ENCODE data around the gene CTU1. TPM values are rescaled to one million over a fixed set of nuclear protein-coding genes. Genes with fewer than 3 reads are reported as not detected.
A peak's percentile ranks its signal among the peaks of the same experiment; 100 is the strongest.

CTU1 gene
- total RNA-seq, 4 donors from 2014 or later, result 11.3 to 18.1 (median 16.7) TPM

- H3K4me3 ChIP-seq (ENCODE audit: low read depth, poor library complexity, severe bottlenecking), result no peak overlapping the region
- no peak for TF ChIP-seq CTCF (IDR thresholded peaks at IDR 0.05)
- TF ChIP-seq POLR2A (IDR thresholded peaks at IDR 0.05), result no peak
- peak in 1 of 2 donors; percentile 36 for DNase-seq (ENCODE audit: low spot score in 2 of 2)
- WGBS, 2 donors, result 59 to 62% methylated on average over 4 of the region's 4 CpGs
- intact Hi-C loops (cut with DNase I; ENCODE audit: low total_unique reads), result no loop called here
These were observed 19.5 kb upstream of the CTU1 start for GRCh38 chr19:51127755-51128154.

GRCh38 chr19:51127032-51127431, 18.8 kb upstream of the CTU1 start:
- intact Hi-C loops (cut with DNase I; ENCODE audit: low total_unique reads), result no loop called here
- DNase-seq (ENCODE audit: low spot score in 2 of 2), result no peak
- WGBS, 2 donors, result 56 to 57% methylated on average over 5 to 6 of the region's 6 CpGs
- H3K4me3 ChIP-seq (ENCODE audit: low read depth, poor library complexity, severe bottlenecking), result no peak overlapping the region
- TF ChIP-seq POLR2A (IDR thresholded peaks at IDR 0.05) (no peak), CTCF (IDR thresholded peaks at IDR 0.05) (no peak)

GRCh38 chr19:51125421-51126075, 17.3 kb upstream of the CTU1 start:
- TF ChIP-seq CTCF (IDR thresholded peaks at IDR 0.05) (no peak), POLR2A (IDR thresholded peaks at IDR 0.05) (no peak)
- 87 to 92% methylated on average over 16 of the region's 16 CpGs for WGBS, 2 donors
- H3K4me3 ChIP-seq (ENCODE audit: low read depth, poor library complexity, severe bottlenecking), result no peak overlapping the region
- intact Hi-C loops (cut with DNase I; ENCODE audit: low total_unique reads), result no loop called here
- no peak for DNase-seq (ENCODE audit: low spot score in 2 of 2)

- peak in 1 of 2 donors; percentile 32 for DNase-seq (ENCODE audit: low spot score in 2 of 2)
- no peak within 1 kb of the TSS for H3K4me3 ChIP-seq (ENCODE audit: low read depth, poor library complexity, severe bottlenecking)
These were observed 16.5 kb upstream of the CTU1 start, which contains the start of gene SIGLEC9 for GRCh38 chr19:51124729-51125128. Gene SIGLEC9 (plus strand): TSS chr19:51124906. CDS start chr19:51124975, 69 bp downstream.

GRCh38 chr19:51124216-51124615, 16.0 kb upstream of the CTU1 start:
- DNase-seq (ENCODE audit: low spot score in 2 of 2), result no peak
- 85 to 88% methylated on average over 7 to 9 of the region's 9 CpGs for WGBS, 2 donors
- TF ChIP-seq CTCF (IDR thresholded peaks at IDR 0.05), result no peak
- no peak for TF ChIP-seq POLR2A (IDR thresholded peaks at IDR 0.05)
- H3K4me3 ChIP-seq (ENCODE audit: low read depth, poor library complexity, severe bottlenecking), result no peak overlapping the region
- intact Hi-C loops (cut with DNase I; ENCODE audit: low total_unique reads), result no loop called here

More at GRCh38 chr19:51124729-51125128, 16.5 kb upstream of the CTU1 start, which contains the start of gene SIGLEC9:
- intact Hi-C loops (cut with DNase I; ENCODE audit: low total_unique reads), result no loop called here
- WGBS, 2 donors, result 57 to 73% methylated on average over 14 of the region's 14 CpGs
- TF ChIP-seq CTCF (IDR thresholded peaks at IDR 0.05), result no peak
- TF ChIP-seq POLR2A (IDR thresholded peaks at IDR 0.05), result no peak

- no peak overlapping the region for H3K4me3 ChIP-seq (ENCODE audit: low read depth, poor library complexity, severe bottlenecking)
- DNase-seq (ENCODE audit: low spot score in 2 of 2), result no peak
- no peak for TF ChIP-seq CTCF (IDR thresholded peaks at IDR 0.05)
- no peak for TF ChIP-seq POLR2A (IDR thresholded peaks at IDR 0.05)
- intact Hi-C loops (cut with DNase I; ENCODE audit: low total_unique reads), result no loop called here
- 65 to 69% methylated on average over 9 of the region's 9 CpGs for WGBS, 2 donors
These were observed 15.6 kb upstream of the CTU1 start for GRCh38 chr19:51123802-51124201.

All from lower leg skin (tissue), 4 donors.